HEK293 (cell line): ENCODE data around the gene TMCO5A.

Experiments
- CTCF ChIA-PET: fragments of 350-600 bp; formaldehyde crosslinking; extraction: SDS; loops from one replicate; lab custom pipeline; 2021; ENCODE audit warnings: antibody characterized with exemption; lab: Yijun Ruan, JAX
- POLR2A ChIA-PET: fragments of 300-600 bp; formaldehyde crosslinking; extraction: SDS; loops from one replicate; lab custom pipeline; 2020; ENCODE audit warnings: antibody characterized with exemption, inconsistent platforms; lab: Yijun Ruan, JAX
- H3K27ac ChIP-seq: fragments of 200-500 bp; sonication (Bioruptor generic); 2 replicates; pipeline ENCODE4 v1.5.1; 2014; ENCODE audit warnings: low read depth, low read length, control low read depth, inconsistent platforms; ENCODE audit errors: extremely low read depth
- H3K36me3 ChIP-seq, 2 experiments: fragments of 200-500 bp in 1 of 2; sonication (Bioruptor generic) in 1 of 2; 1 replicate in 1 of 2; 2 replicates in 1 of 2; pipeline ENCODE4 v1.5.1; 2014 to 2017; ENCODE audit warnings: inconsistent platforms in 2 of 2, low read length in 2 of 2; ENCODE audit not compliant: control insufficient read depth in 2 of 2, insufficient read depth in 1 of 2
- H3K4me1 ChIP-seq: fragments of 200-500 bp; sonication (Bioruptor generic); 2 replicates; pipeline ENCODE4 v1.5.1; 2014; ENCODE audit warnings: mild to moderate bottlenecking, low read length, inconsistent platforms; ENCODE audit not compliant: control insufficient read depth, insufficient read depth
- H3K4me3 ChIP-seq: 2 replicates; pipeline ENCODE4 v1.5.1; 2011; ENCODE audit warnings: low read depth, mild to moderate bottlenecking, control low read depth, low read length, moderate library complexity
- H3K9me3 ChIP-seq: fragments of 200-500 bp; sonication (Bioruptor generic); 2 replicates; pipeline ENCODE4 v1.5.1; 2014; ENCODE audit warnings: low read depth, low read length, inconsistent platforms; ENCODE audit not compliant: control insufficient read depth, insufficient read depth
- BCL11A ChIP-seq: fragments of 450-650 bp; formaldehyde crosslinking; IDR thresholded peaks from 2 replicates; pipeline ENCODE4 v1.5.1; 2016; ENCODE audit warnings: low read depth, missing biosample characterization, missing genetic modification characterization
- BCL11B ChIP-seq: fragments of 450-650 bp; formaldehyde crosslinking; IDR thresholded peaks from 2 replicates; pipeline ENCODE4 v1.5.1; 2016; ENCODE audit warnings: low read depth, missing biosample characterization, missing genetic modification characterization
- GLI2 ChIP-seq: fragments of 450-650 bp; formaldehyde crosslinking; IDR thresholded peaks from 2 replicates; pipeline ENCODE4; 2017; ENCODE audit warnings: missing biosample characterization, missing genetic modification characterization, low read depth, borderline replicate concordance
- KLF10 ChIP-seq: fragments of 450-650 bp; IDR thresholded peaks from 2 replicates; pipeline ENCODE4 v1.5.1; 2018; ENCODE audit warnings: missing biosample characterization, mild to moderate bottlenecking, missing genetic modification characterization
- ZEB2 ChIP-seq: fragments of 450-650 bp; formaldehyde crosslinking; IDR thresholded peaks from 2 replicates; pipeline ENCODE4 v1.5.1; 2016; ENCODE audit warnings: missing biosample characterization, missing genetic modification characterization
- ZFP3 ChIP-seq: fragments of 450-650 bp; formaldehyde crosslinking; IDR thresholded peaks from 2 replicates; pipeline ENCODE4 v1.5.1; 2016; ENCODE audit warnings: low read depth, missing biosample characterization, missing genetic modification characterization
- ZNF132 ChIP-seq: fragments of 450-650 bp; formaldehyde crosslinking; IDR thresholded peaks from 2 replicates; pipeline ENCODE4 v1.5.1; 2017; ENCODE audit warnings: missing biosample characterization, missing genetic modification characterization, borderline replicate concordance
- ZNF16 ChIP-seq: fragments of 450-650 bp; formaldehyde crosslinking; IDR thresholded peaks from 2 replicates; pipeline ENCODE4 v1.5.1; 2016; ENCODE audit warnings: low read depth, missing biosample characterization, missing genetic modification characterization
- ZNF311 ChIP-seq: fragments of 450-650 bp; formaldehyde crosslinking; IDR thresholded peaks from 2 replicates; pipeline ENCODE4 v1.5.1; 2017; ENCODE audit warnings: missing biosample characterization, missing genetic modification characterization, borderline replicate concordance
- ZNF433 ChIP-seq: fragments of 450-650 bp; formaldehyde crosslinking; IDR thresholded peaks from 2 replicates; pipeline ENCODE4 v1.5.1; 2016; ENCODE audit warnings: missing biosample characterization, missing genetic modification characterization, low read depth
- ZNF510 ChIP-seq: fragments of 450-650 bp; formaldehyde crosslinking; IDR thresholded peaks from 2 replicates; pipeline ENCODE4 v1.5.1; 2018; ENCODE audit warnings: mild to moderate bottlenecking, missing genetic modification characterization, missing biosample characterization; ENCODE audit not compliant: insufficient replicate concordance
- ZNF529 ChIP-seq: fragments of 450-650 bp; formaldehyde crosslinking; IDR thresholded peaks from 2 replicates; pipeline ENCODE4 v1.5.1; 2017; ENCODE audit warnings: missing genetic modification characterization, missing biosample characterization; ENCODE audit not compliant: insufficient replicate concordance
- ZNF629 ChIP-seq: fragments of 450-650 bp; formaldehyde crosslinking; IDR thresholded peaks from 2 replicates; pipeline ENCODE4 v1.5.1; 2017; ENCODE audit warnings: missing biosample characterization, missing genetic modification characterization
- TF ChIP-seq, protein P1 (sequence below): fragments of 450-650 bp; formaldehyde crosslinking; IDR thresholded peaks from 2 replicates; pipeline ENCODE4 v1.5.1; 2016; ENCODE audit warnings: missing biosample characterization, missing genetic modification characterization, borderline replicate concordance
- TF ChIP-seq, protein P2 (sequence below): fragments of 450-650 bp; formaldehyde crosslinking; IDR thresholded peaks from 2 replicates; pipeline ENCODE4 v1.5.1; 2016; ENCODE audit warnings: missing biosample characterization, missing genetic modification characterization
- TF ChIP-seq, protein P3 (sequence below): fragments of 450-650 bp; formaldehyde crosslinking; IDR thresholded peaks from 2 replicates; pipeline ENCODE4 v1.5.1; 2017; ENCODE audit warnings: missing biosample characterization, missing genetic modification characterization
- TF ChIP-seq, protein P4 (sequence below): fragments of 450-650 bp; formaldehyde crosslinking; IDR thresholded peaks from 2 replicates; pipeline ENCODE4 v1.5.1; 2016; ENCODE audit warnings: missing biosample characterization, missing genetic modification characterization
- TF ChIP-seq, protein P5 (sequence below): fragments of 450-650 bp; formaldehyde crosslinking; IDR thresholded peaks from 2 replicates; pipeline ENCODE4 v1.5.1; 2017; ENCODE audit warnings: missing biosample characterization, missing genetic modification characterization
- TF ChIP-seq, protein P6 (sequence below): fragments of 450-650 bp; formaldehyde crosslinking; IDR thresholded peaks from 2 replicates; pipeline ENCODE4 v1.5.1; 2016; ENCODE audit warnings: missing biosample characterization, missing genetic modification characterization

TMCO5A gene

DNA sequence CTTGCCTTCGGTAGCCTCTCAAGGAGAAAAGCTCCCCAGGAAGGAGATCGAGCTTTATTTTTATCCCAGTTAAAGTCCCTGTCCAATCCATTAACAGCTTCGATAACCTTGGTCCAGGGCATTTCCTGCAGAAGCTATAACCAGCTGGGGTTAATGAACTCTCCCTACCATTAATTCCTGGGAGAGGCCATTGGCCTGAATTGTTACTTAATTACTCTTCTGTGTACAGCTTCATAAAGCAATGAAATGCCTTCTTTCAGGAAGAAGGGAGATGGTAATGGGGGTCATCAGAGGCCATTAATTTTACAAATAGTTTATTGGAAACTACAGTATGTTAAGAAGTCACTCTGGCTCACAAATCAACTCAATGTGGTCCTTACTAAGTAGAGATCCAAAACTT lies 1.9 kb upstream of the TMCO5A start (continued):
- TF ChIP-seq, protein P1, sequence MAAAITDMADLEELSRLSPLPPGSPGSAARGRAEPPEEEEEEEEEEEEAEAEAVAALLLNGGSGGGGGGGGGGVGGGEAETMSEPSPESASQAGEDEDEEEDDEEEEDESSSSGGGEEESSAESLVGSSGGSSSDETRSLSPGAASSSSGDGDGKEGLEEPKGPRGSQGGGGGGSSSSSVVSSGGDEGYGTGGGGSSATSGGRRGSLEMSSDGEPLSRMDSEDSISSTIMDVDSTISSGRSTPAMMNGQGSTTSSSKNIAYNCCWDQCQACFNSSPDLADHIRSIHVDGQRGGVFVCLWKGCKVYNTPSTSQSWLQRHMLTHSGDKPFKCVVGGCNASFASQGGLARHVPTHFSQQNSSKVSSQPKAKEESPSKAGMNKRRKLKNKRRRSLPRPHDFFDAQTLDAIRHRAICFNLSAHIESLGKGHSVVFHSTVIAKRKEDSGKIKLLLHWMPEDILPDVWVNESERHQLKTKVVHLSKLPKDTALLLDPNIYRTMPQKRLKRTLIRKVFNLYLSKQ (tag by site-specific recombination) = no peak
- TF ChIP-seq ZEB2 (tag by site-specific recombination) (no peak), ZNF433 (tag by site-specific recombination) (no peak)
- TF ChIP-seq, protein P2, sequence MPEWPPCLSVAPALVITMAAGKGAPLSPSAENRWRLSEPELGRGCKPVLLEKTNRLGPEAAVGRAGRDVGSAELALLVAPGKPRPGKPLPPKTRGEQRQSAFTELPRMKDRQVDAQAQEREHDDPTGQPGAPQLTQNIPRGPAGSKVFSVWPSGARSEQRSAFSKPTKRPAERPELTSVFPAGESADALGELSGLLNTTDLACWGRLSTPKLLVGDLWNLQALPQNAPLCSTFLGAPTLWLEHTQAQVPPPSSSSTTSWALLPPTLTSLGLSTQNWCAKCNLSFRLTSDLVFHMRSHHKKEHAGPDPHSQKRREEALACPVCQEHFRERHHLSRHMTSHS (tag by site-specific recombination) = no peak
- TF ChIP-seq, protein P3, sequence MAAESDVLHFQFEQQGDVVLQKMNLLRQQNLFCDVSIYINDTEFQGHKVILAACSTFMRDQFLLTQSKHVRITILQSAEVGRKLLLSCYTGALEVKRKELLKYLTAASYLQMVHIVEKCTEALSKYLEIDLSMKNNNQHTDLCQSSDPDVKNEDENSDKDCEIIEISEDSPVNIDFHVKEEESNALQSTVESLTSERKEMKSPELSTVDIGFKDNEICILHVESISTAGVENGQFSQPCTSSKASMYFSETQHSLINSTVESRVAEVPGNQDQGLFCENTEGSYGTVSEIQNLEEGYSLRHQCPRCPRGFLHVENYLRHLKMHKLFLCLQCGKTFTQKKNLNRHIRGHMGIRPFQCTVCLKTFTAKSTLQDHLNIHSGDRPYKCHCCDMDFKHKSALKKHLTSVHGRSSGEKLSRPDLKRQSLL (tag by site-specific recombination) = no peak

DNA sequence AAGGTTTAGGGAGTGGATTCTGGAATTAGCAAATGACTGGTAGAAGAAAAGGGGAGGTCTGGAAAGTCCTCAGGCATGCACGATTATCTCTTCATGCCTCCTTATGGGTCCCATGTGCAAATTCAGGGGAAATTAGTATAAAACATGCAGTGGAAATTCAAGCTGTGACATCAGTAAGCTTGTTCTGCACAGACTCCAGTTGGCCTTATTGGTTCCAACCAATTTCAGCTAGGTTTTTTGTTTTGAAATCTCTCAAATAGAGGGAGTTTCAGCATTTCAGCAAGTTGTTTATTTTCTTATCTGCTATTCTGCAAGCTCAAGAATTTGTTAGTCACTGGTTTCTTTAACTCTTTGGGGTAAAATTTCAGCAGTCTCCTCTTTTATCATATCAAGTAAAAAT lies 774 bp upstream of the TMCO5A start:
- Histone ChIP-seq H3K36me3 (no peaks in the 10 kb centered on the region), H3K4me3 (no peak overlapping the region), H3K9me3 (no peaks in the 10 kb centered on the region), H3K27ac (no peak overlapping the region), H3K4me1 (no peaks in the 10 kb centered on the region)
- ChIA-PET CTCF (no interaction called here), POLR2A (no interaction called here)
- TF ChIP-seq ZNF311 (tag by site-specific recombination) = no peak
- TF ChIP-seq ZNF16 (tag by site-specific recombination) = no peak
- TF ChIP-seq ZNF132 = no peak
- TF ChIP-seq, protein P4, sequence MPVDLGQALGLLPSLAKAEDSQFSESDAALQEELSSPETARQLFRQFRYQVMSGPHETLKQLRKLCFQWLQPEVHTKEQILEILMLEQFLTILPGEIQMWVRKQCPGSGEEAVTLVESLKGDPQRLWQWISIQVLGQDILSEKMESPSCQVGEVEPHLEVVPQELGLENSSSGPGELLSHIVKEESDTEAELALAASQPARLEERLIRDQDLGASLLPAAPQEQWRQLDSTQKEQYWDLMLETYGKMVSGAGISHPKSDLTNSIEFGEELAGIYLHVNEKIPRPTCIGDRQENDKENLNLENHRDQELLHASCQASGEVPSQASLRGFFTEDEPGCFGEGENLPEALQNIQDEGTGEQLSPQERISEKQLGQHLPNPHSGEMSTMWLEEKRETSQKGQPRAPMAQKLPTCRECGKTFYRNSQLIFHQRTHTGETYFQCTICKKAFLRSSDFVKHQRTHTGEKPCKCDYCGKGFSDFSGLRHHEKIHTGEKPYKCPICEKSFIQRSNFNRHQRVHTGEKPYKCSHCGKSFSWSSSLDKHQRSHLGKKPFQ (tag by site-specific recombination) = no peak
- TF ChIP-seq BCL11A (tag by site-specific recombination) = no peak
- TF ChIP-seq, protein P5, sequence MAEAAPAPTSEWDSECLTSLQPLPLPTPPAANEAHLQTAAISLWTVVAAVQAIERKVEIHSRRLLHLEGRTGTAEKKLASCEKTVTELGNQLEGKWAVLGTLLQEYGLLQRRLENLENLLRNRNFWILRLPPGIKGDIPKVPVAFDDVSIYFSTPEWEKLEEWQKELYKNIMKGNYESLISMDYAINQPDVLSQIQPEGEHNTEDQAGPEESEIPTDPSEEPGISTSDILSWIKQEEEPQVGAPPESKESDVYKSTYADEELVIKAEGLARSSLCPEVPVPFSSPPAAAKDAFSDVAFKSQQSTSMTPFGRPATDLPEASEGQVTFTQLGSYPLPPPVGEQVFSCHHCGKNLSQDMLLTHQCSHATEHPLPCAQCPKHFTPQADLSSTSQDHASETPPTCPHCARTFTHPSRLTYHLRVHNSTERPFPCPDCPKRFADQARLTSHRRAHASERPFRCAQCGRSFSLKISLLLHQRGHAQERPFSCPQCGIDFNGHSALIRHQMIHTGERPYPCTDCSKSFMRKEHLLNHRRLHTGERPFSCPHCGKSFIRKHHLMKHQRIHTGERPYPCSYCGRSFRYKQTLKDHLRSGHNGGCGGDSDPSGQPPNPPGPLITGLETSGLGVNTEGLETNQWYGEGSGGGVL (tag by site-specific recombination) = no peak
- TF ChIP-seq, protein P6, sequence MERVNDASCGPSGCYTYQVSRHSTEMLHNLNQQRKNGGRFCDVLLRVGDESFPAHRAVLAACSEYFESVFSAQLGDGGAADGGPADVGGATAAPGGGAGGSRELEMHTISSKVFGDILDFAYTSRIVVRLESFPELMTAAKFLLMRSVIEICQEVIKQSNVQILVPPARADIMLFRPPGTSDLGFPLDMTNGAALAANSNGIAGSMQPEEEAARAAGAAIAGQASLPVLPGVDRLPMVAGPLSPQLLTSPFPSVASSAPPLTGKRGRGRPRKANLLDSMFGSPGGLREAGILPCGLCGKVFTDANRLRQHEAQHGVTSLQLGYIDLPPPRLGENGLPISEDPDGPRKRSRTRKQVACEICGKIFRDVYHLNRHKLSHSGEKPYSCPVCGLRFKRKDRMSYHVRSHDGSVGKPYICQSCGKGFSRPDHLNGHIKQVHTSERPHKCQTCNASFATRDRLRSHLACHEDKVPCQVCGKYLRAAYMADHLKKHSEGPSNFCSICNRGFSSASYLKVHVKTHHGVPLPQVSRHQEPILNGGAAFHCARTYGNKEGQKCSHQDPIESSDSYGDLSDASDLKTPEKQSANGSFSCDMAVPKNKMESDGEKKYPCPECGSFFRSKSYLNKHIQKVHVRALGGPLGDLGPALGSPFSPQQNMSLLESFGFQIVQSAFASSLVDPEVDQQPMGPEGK = no peak
- TF ChIP-seq, protein P2 (tag by site-specific recombination) = no peak
- TF ChIP-seq ZFP3 = no peak
- TF ChIP-seq ZNF529 (tag by site-specific recombination) = no peak
- TF ChIP-seq ZNF629 (tag by site-specific recombination) = no peak
- no peak for TF ChIP-seq BCL11B (tag by site-specific recombination)
- TF ChIP-seq KLF10 (tag by site-specific recombination) = no peak
- TF ChIP-seq ZNF510 (tag by site-specific recombination) = no peak
- TF ChIP-seq GLI2 (tag by site-specific recombination) = no peak
